ENCODE results near the gene NTRK1. TPM values are rescaled to one million over a fixed set of nuclear protein-coding genes. Genes with fewer than 3 reads are reported as not detected.

NTRK1 gene
- total and polyA plus RNA-seq, 4 donors, result 0.13 to 0.17 (median 0.14) TPM

DNA sequence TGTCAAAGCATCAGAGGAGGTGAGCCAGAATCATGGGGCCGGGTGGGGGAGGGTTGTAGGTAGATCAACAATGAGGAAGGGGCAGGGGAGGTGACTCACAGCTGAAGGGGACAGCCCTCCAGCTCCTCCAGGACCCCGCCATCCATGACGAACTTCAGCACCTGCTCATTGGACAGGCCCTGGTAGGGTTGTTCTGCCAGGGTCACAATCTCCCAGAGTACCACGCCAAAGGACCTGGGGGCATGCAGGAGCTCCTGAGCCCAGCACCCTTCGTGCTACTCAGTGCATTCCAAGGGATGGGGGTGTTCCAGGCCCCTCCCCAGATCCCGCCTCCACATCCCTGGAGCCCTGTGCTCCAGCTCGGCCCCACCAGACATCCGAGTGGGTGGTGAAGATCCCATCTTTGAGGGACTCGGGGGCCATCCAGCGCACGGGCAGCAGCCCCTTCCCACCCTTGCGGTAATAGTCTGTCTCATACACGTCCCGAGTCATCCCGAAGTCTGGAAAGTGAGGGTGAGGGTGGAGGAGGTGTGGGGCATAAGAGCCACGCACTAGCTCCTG lies 19.3 kb upstream of the NTRK1 start:
- Histone ChIP-seq H3K4me3 (ENCODE audit: low read depth in 1 of 3, low read length in 3 of 3) (no peak overlapping the region), H3K9ac (ENCODE audit: low read depth in 1 of 2, low read length in 2 of 2) (no peak overlapping the region), H3K9me3 (ENCODE audit: control insufficient read depth in 4 of 4, low read length in 3 of 4) (no peaks in the 10 kb centered on the region), H3K27me3 (ENCODE audit: control insufficient read depth in 4 of 4, insufficient read depth in 4 of 4, low read length in 3 of 4) (peaks cover 0 to 9% (median 6%) of the 10 kb centered on the region in 4 donors), H3K4me1 (ENCODE audit: control insufficient read depth in 4 of 4, insufficient read depth in 4 of 4, low read length in 3 of 4) (peaks cover 0 to 6% (median 4%) of the 10 kb centered on the region in 4 donors), H3K27ac (ENCODE audit: low read depth in 1 of 2, low read length in 2 of 2) (no peak overlapping the region), H3K36me3 (ENCODE audit: control insufficient read depth in 4 of 4, insufficient read depth in 3 of 4, low read depth in 1 of 4, low read length in 3 of 4) (no peaks in the 10 kb centered on the region)
- WGBS, result 79% methylated on average over 16 of the region's 16 CpGs
- no peak for DNase-seq (ENCODE audit: low spot score)
- TF ChIP-seq TAF1 (conservative IDR thresholded peaks at IDR 0.05), result no peak
- TF ChIP-seq, protein P1, sequence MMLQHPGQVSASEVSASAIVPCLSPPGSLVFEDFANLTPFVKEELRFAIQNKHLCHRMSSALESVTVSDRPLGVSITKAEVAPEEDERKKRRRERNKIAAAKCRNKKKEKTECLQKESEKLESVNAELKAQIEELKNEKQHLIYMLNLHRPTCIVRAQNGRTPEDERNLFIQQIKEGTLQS (IDR thresholded peaks at IDR 0.05), result no peak
- TF ChIP-seq FOXA2 (IDR thresholded peaks at IDR 0.05), result no peak
- no peak for TF ChIP-seq RAD21 (IDR thresholded peaks at IDR 0.05)
- TF ChIP-seq, protein P2, sequence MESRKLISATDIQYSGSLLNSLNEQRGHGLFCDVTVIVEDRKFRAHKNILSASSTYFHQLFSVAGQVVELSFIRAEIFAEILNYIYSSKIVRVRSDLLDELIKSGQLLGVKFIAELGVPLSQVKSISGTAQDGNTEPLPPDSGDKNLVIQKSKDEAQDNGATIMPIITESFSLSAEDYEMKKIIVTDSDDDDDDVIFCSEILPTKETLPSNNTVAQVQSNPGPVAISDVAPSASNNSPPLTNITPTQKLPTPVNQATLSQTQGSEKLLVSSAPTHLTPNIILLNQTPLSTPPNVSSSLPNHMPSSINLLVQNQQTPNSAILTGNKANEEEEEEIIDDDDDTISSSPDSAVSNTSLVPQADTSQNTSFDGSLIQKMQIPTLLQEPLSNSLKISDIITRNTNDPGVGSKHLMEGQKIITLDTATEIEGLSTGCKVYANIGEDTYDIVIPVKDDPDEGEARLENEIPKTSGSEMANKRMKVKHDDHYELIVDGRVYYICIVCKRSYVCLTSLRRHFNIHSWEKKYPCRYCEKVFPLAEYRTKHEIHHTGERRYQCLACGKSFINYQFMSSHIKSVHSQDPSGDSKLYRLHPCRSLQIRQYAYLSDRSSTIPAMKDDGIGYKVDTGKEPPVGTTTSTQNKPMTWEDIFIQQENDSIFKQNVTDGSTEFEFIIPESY (IDR thresholded peaks at IDR 0.05), result no peak
- TF ChIP-seq, protein P3, sequence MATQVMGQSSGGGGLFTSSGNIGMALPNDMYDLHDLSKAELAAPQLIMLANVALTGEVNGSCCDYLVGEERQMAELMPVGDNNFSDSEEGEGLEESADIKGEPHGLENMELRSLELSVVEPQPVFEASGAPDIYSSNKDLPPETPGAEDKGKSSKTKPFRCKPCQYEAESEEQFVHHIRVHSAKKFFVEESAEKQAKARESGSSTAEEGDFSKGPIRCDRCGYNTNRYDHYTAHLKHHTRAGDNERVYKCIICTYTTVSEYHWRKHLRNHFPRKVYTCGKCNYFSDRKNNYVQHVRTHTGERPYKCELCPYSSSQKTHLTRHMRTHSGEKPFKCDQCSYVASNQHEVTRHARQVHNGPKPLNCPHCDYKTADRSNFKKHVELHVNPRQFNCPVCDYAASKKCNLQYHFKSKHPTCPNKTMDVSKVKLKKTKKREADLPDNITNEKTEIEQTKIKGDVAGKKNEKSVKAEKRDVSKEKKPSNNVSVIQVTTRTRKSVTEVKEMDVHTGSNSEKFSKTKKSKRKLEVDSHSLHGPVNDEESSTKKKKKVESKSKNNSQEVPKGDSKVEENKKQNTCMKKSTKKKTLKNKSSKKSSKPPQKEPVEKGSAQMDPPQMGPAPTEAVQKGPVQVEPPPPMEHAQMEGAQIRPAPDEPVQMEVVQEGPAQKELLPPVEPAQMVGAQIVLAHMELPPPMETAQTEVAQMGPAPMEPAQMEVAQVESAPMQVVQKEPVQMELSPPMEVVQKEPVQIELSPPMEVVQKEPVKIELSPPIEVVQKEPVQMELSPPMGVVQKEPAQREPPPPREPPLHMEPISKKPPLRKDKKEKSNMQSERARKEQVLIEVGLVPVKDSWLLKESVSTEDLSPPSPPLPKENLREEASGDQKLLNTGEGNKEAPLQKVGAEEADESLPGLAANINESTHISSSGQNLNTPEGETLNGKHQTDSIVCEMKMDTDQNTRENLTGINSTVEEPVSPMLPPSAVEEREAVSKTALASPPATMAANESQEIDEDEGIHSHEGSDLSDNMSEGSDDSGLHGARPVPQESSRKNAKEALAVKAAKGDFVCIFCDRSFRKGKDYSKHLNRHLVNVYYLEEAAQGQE (IDR thresholded peaks at IDR 0.05), result no peak
- TF ChIP-seq SP1 (IDR thresholded peaks at IDR 0.05), result no peak
- TF ChIP-seq YY1 (IDR thresholded peaks at IDR 0.05), result no peak
- TF ChIP-seq, protein P4, sequence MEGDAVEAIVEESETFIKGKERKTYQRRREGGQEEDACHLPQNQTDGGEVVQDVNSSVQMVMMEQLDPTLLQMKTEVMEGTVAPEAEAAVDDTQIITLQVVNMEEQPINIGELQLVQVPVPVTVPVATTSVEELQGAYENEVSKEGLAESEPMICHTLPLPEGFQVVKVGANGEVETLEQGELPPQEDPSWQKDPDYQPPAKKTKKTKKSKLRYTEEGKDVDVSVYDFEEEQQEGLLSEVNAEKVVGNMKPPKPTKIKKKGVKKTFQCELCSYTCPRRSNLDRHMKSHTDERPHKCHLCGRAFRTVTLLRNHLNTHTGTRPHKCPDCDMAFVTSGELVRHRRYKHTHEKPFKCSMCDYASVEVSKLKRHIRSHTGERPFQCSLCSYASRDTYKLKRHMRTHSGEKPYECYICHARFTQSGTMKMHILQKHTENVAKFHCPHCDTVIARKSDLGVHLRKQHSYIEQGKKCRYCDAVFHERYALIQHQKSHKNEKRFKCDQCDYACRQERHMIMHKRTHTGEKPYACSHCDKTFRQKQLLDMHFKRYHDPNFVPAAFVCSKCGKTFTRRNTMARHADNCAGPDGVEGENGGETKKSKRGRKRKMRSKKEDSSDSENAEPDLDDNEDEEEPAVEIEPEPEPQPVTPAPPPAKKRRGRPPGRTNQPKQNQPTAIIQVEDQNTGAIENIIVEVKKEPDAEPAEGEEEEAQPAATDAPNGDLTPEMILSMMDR (IDR thresholded peaks at IDR 0.05; ENCODE audit: low read depth, low read length, missing input control), result no peak
- TF ChIP-seq, protein P5, sequence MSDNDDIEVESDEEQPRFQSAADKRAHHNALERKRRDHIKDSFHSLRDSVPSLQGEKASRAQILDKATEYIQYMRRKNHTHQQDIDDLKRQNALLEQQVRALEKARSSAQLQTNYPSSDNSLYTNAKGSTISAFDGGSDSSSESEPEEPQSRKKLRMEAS (IDR thresholded peaks at IDR 0.05), result no peak
- TF ChIP-seq HNF4A (conservative IDR thresholded peaks at IDR 0.05), result no peak
- no peak for TF ChIP-seq RXRA (IDR thresholded peaks at IDR 0.05)
- TF ChIP-seq HNF4G (IDR thresholded peaks at IDR 0.05), result no peak

DNA sequence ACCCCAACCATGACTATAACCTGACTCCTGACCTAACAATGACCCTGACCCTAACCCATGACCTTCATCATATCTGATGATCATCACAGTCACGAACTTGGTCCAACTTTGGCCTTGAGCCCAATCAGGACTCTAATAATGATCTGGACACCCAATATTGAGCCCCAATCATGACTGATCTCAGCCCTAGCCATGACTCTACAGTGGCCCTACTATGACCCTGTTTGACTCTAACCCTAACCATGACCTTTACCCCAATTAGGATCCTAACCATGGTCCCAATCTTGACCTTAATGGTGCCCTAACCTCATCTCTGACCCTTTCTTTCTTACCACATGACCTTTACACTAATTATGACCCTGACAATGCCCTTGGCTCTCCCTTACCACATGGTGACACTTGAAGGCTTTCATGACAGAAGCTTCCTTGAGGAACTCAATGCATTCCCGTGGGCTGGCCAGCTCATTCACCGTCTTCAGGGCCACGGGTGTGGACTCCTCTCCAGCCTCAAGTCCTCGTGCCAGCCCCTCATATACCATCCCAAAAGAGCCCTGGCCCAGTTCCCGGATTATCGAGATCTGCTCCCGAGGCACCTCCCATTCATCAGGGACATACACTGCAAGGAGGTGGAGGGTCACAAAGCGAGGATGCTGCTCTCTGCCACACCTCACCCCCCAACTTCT lies 17.9 kb upstream of the NTRK1 start:
- H3K4me1 ChIP-seq (ENCODE audit: control insufficient read depth in 4 of 4, insufficient read depth in 4 of 4, low read length in 3 of 4), result peaks cover 0 to 6% (median 4%) of the 10 kb centered on the region in 4 donors
- no peak overlapping the region for H3K27ac ChIP-seq (ENCODE audit: low read depth in 1 of 2, low read length in 2 of 2)
- H3K36me3 ChIP-seq (ENCODE audit: control insufficient read depth in 4 of 4, insufficient read depth in 3 of 4, low read depth in 1 of 4, low read length in 3 of 4), result no peaks in the 10 kb centered on the region
- no peak overlapping the region for H3K9ac ChIP-seq (ENCODE audit: low read depth in 1 of 2, low read length in 2 of 2)
- no peaks in the 10 kb centered on the region for H3K9me3 ChIP-seq (ENCODE audit: control insufficient read depth in 4 of 4, low read length in 3 of 4)
- TF ChIP-seq NR2F2 (IDR thresholded peaks at IDR 0.05), result no peak
- TF ChIP-seq FOXA1 (IDR thresholded peaks at IDR 0.05), result no peak
- no peak for TF ChIP-seq HNF4A (conservative IDR thresholded peaks at IDR 0.05)
- TF ChIP-seq, protein P3 (IDR thresholded peaks at IDR 0.05), result no peak
- TF ChIP-seq, protein P1 (IDR thresholded peaks at IDR 0.05), result no peak
- TF ChIP-seq, protein P4 (IDR thresholded peaks at IDR 0.05; ENCODE audit: low read depth, low read length, missing input control), result no peak
- TF ChIP-seq JUND (IDR thresholded peaks at IDR 0.05), result no peak
- no peak for TF ChIP-seq YY1 (IDR thresholded peaks at IDR 0.05)
- TF ChIP-seq FOXA2 (IDR thresholded peaks at IDR 0.05), result no peak
- no peak for TF ChIP-seq HNF4G (IDR thresholded peaks at IDR 0.05)
- WGBS, result 84% methylated on average over 9 of the region's 9 CpGs
- H3K27me3 ChIP-seq (ENCODE audit: control insufficient read depth in 4 of 4, insufficient read depth in 4 of 4, low read length in 3 of 4), result peaks cover 0 to 9% (median 7%) of the 10 kb centered on the region in 4 donors
- no peak for DNase-seq (ENCODE audit: low spot score)
- no peak overlapping the region for H3K4me3 ChIP-seq (ENCODE audit: low read depth in 1 of 3, low read length in 3 of 3)

Data from liver (tissue), 9 donors.